HG03571 (cell line): ENCODE measurements around the gene OPA1.

Source experiments
- ATAC-seq: cut with Tn5 transposase; IDR thresholded peaks from one replicate; pipeline ENCODE4 v1.9.1; 2021; ENCODE audit not compliant: unreplicated experiment

OPA1 gene

DNA sequence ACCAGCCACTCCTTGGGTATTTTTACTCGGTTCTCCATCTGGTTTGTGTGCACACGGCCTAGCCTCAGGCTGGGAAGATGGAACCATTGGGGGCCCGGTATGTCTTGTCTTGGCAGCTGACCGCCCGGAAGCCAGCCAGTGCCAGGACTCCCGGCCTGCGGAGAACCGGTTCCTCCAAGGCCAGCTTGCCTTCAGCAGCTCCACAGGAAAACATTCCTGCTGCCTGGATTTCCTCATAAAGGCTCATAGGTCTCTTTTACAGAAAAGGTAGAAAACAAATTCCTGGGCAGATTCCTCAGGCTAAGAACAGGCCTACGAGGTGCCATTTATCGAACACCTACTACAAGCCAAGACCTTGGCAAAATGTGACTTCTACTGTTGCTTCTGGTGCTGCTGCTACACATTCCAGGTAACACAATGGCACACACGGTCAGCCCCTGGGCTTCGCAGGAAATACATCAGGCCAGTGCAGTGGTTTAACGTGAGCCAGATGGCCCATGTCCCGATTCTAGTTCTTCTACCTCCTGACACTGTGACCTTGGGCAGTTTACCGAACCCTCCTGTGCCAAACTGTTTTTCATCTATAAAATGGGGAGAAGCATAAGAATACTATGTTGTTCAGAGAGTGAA, 141.8 kb downstream of the OPA1 start:
- ATAC-seq, result no peak

DNA sequence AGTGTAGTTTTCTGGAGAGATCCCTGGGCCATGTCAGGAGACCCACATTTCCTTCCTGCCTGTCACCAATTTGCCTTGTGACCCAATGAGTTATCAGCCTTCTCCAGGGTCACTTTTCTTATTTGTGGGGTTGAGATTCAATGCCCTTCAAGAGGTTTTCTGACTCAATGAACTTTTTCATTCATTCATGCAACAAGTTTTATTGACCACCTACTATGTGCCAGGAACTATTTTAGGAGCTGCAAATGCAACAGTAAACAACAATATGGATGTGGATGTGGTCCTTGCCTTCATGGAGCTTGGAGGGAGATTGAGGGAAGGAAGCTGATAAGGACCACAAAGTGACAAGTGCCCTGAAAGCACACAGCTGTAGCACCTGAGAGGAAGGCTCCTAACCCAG, 142.8 kb downstream of the OPA1 start:
- no peak for ATAC-seq

DNA sequence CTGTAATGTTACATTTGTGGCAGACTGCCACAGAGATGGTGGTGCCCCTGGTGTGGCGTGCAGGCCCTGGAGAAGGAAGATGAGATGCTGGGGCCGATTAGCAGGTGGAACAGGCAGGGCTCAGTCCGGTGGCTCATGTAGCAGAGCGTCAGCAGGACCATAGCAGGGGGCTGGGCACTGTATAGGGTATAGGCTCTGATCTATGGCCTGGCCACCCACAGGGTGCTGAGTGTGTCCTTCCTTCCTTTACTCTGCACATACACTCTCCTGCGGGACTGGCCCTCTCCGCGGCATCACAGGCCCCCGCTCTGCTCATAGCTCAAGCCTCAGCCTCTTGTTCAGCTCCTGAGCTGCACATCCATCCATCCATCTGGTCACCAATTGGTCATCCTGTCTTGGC, 143.6 kb downstream of the OPA1 start:
- no peak for ATAC-seq

DNA sequence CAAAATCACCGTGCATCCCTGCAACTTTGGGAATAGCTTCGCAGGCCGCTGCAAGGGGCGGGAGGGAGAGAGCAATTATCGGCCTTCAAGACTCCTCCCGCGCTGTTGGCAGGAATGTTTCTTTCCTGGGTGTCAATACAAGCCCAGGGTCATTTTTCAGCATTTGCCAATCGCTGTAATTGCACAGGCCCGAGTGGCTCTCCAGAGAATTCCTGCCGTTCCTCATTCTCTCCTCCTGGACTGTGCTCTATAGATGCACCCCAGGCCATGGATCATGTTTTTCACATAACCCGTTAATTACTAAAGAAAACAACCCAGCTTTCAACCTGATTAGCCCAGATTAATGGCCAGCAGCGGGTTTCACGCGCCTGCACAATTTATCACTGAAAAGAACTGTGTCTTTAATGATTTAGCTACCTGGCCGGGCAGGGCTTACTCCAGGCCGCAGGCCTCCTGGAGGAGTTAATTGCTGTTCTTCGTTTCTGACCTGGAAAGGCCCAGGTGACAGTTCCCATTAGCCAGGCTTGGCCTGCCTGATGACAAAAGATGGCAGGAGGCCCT, 144.3 kb downstream of the OPA1 start:
- no peak for ATAC-seq

DNA sequence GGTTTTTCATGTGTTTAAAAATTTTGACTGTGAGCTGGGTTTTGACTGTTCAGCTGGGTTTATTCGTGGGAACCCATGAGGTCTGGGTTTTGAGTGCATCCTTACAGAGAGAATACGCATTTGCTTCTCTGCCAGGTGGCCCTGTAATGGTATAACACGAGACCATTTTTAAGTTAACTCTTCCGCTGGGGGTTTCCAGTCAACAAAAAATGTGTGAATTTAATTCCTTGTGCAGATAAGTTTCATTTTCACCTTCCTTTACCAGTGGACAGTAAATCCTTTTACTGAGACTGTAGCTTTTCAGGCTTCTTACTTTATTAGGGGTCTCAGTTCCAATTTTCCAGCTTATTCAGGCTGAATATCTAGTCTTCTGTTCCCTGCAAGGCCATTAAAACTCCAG, 149.6 kb downstream of the OPA1 start:
- ATAC-seq, result peak; percentile 75

DNA sequence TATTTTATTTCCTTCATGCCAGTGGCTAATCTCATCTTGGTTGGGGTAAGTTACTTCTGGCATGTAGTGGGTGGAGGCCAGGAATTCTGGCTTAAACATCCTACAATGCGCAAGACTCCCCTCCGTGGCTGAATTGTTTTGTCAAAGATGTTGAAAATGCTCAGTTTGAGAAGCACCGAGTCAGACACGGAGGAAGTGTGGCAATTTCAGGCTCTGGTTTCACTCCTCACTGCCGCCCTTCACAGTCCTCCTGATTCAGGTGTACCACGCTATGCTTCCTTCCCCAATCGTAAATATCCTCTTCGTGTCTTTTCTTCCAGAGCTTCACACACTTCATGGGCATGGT, 150.7 kb downstream of the OPA1 start:
- no peak for ATAC-seq

DNA sequence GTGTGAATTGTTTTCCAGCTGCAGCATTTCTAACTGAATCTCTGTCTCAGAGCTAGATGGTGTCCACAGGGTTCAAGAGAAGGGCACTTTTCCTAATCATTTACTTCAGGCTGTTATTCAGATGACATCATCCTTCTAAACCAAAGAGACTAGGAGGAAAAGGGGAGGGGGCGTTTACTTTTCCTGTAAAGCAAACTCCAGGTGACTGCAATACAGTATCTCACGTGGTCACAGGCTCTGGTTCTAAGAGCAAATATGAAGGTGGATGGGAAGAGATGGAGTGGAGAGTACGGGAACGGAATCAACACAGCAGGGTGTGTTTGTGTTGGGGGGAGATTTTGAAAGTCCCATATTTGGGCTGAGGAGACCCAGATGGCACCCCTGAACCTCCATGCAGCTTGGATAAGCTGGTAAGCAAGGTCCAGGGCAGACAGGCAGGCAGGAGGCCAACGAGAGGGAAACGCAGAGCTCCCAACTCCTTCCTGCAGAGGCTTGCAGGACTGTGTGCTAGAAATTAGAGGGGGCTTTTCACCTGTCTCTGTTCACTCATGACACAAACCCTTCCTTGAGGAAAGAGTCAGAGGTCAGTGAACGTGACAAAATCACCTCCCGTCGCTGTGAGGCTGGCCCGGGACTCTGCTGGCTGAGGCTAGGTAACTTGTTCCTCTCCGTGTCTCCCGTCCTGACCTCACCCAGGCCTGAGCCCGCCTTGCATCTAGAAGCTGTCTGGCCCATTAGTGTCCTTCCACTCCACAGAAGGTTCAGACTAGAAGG, 151.2 kb downstream of the OPA1 start:
- ATAC-seq, result no peak

DNA sequence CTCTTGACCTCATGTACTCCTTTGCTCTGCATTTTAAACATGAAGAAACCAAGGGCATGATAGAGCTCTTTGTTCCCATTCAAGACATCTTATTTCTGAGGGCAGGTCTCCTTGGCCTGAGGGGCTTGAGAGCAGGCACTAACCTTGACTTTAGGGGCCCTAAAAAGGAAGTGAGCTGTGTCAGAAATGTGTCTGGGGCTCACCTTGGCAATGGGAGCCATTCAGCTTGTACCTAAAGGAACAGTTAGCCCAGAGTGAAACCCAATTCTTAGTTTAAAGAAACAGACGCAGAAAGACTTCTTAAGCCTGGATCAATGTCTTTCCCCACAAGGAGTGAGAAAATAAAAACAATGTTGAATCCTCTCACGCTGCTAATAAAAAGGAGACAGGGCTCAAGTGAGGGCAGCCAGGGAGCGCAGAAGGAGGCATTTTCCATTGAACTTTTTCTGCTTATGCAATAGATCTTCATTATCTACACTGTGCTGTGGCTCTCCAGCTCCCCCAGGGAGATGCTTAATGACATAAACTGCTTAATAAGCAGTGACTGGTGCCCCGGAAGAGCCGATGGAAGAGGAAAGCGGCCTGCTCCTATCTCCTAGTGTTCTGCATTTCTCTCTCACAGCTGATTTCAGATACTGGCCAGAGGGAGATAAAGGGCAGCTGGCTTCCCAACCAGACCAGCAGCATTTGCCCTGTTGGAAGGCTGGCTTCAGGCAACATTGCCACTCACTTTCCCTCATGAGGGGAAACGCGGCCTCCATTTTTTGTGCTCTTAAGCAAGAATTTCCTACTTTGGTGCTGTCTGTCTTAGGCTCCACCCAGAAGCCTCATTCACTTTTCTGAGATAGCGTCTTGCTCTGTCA, 152.0 kb downstream of the OPA1 start:
- ATAC-seq, result no peak

DNA sequence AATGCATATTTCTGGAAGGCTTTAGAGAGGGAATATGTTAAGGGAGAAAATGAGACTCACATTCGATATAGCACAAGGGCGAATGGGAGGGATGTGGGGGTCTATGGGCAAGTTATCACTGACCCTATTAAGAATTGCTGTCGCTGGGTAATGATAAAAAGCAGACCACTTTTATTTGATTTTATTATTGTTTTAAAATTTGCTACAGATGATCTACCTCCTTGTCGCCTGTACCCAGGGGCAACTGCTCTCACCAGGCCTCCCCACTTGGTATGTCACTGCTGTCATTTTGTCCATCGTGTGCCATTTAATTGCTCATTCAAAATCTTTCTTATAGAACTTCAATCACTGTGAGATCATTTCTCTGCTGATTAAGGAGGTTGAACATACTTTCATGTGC, 153.8 kb downstream of the OPA1 start:
- no peak for ATAC-seq
